Left ventricle myocardium inferior (tissue), 1 donor: ENCODE results near the gene FSCN2. TPM values are rescaled to one million over a fixed set of nuclear protein-coding genes. Genes with fewer than 3 reads are reported as not detected.
A peak's percentile ranks its signal among the peaks of the same experiment; 100 is the strongest.

Source experiments
- DNase-seq: peaks from one replicate; pipeline ENCODE4 v3.0.0-alpha.2; 2020
- H3K27ac ChIP-seq: fragments of 200-600 bp; replicated peaks from 2 replicates; pipeline ENCODE4 v1.8.0; 2021
- H3K27me3 ChIP-seq: fragments of 200-600 bp; 2 replicates; pipeline ENCODE4 v1.8.0; 2021; ENCODE audit warnings: low read depth
- H3K36me3 ChIP-seq: fragments of 200-600 bp; 2 replicates; pipeline ENCODE4 v1.8.0; 2021
- H3K4me1 ChIP-seq: fragments of 200-600 bp; 2 replicates; pipeline ENCODE4 v1.8.0; 2021
- H3K4me3 ChIP-seq: fragments of 200-600 bp; 2 replicates; pipeline ENCODE4 v1.8.0; 2021; ENCODE audit warnings: mild to moderate bottlenecking, moderate library complexity
- H3K9me3 ChIP-seq: fragments of 200-600 bp; replicated peaks from 2 replicates; pipeline ENCODE4 v1.8.0; 2021
- CTCF ChIP-seq: fragments of 200-600 bp; IDR thresholded peaks from 2 replicates; pipeline ENCODE4 v1.8.0; 2021; ENCODE audit warnings: antibody characterized with exemption, mild to moderate bottlenecking, borderline replicate concordance
- intact Hi-C: fragments of 100-400 bp; cut with micrococcal nuclease; formaldehyde crosslinking; loops from one replicate; pipeline ENCODE4 v1.11.0; 2022
- total RNA-seq: library from RNA; stranded (reverse); fragmentation: NEBNext Ultra II Directional; extraction: Animal tissue kit (Norgen Biotek cat#: 25700); gene quantifications from one replicate; pipeline ENCODE4 v1.2.1, GENCODE V29; 2021
- donor health status: DM: no; HTN: yes; CAD: no; lungs with severe emphysema.

The FSCN2 gene
- total RNA-seq, 1 donor from 2014 or later, result 0.38 TPM

DNA sequence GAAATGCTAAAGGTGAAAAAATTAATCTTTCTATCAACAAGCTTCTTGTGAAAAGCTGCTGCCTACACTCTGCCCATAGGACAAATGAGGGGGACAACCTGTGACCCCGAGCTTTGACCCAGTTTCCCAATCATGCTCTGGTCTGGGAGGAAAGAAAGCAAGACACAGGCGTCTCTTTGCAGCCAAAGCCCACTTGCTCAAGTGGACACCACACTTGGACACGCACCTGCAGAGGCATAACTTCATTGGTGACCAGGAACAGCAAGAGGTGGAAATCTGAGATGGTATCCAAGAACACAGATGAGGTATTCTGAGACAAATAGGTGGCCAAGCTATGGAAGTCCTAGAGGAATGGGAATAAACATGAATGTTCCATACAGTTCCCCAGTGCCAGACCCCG, 39.0 kb downstream of the FSCN2 start:
- peaks cover 27% of the 10 kb centered on the region for H3K4me1 ChIP-seq
- no peak for DNase-seq
- H3K27me3 ChIP-seq, result no peaks in the 10 kb centered on the region
- TF ChIP-seq CTCF, result no peak
- H3K9me3 ChIP-seq, result no peaks in the 10 kb centered on the region
- intact Hi-C loops, result no loop called here
- H3K36me3 ChIP-seq, result peaks cover 97% of the 10 kb centered on the region
- H3K27ac ChIP-seq, result peak overlapping the region; percentile 76
- H3K4me3 ChIP-seq, result peak overlapping the region; percentile 33

GRCh38 chr17:81568416-81568815, 40.2 kb downstream of the FSCN2 start:
- H3K27ac ChIP-seq, result no peak overlapping the region
- DNase-seq, result no peak
- TF ChIP-seq CTCF, result no peak
- H3K9me3 ChIP-seq, result no peaks in the 10 kb centered on the region
- H3K36me3 ChIP-seq, result peaks cover 95% of the 10 kb centered on the region
- H3K27me3 ChIP-seq, result no peaks in the 10 kb centered on the region
- no peak overlapping the region for H3K4me3 ChIP-seq
- intact Hi-C loops, result no loop called here
- peaks cover 27% of the 10 kb centered on the region for H3K4me1 ChIP-seq

DNA sequence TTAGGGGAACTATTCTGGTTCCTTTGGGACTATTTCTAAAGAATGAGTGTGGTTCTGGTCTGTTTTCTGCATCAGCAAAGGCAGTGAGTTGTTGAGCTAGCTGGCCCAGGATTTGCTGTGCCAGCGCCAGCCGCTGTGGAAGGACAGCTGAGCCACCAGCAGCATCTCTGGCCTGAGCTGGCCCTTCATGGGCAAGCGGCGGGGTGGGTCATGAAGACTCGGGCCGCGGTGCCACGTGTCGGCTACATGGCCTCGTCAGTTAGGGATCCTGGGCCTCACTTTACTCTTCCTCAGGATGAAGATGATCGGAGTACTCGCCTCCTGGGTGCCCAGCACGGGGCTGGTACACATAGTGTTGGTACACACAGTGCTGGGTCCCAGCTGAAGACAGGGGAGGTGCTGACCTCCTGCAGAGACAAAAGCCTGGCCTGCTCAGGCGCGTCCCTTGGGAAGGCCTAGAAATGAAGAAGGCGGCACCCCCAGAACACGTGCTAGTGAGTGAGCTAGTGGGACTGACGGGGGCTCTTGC, 41.9 kb downstream of the FSCN2 start:
- TF ChIP-seq CTCF, result no peak
- H3K36me3 ChIP-seq, result peaks cover 86% of the 10 kb centered on the region
- intact Hi-C loops, result no loop called here
- peaks cover 27% of the 10 kb centered on the region for H3K4me1 ChIP-seq
- no peak overlapping the region for H3K4me3 ChIP-seq
- no peak overlapping the region for H3K27ac ChIP-seq
- no peaks in the 10 kb centered on the region for H3K9me3 ChIP-seq
- no peak for DNase-seq
- no peaks in the 10 kb centered on the region for H3K27me3 ChIP-seq

DNA sequence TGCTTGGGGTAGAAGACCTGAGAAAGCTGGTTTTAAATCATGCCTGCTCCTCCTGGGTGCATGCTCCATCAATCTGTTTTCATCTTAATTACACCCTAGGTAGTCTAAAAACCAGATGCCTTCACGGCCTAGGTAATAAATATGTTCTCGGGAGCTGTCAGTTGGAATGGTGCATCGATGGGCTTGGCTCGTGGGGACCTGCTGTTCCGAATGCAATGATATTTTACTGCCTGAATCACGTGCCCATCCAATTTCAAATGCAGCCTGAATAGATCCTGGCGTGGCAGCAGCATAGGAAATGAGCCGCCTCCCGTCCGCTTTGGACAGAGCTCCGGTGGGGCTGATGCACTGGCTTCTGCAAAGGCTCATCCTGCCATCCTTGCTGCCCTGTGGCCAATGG, 42.8 kb downstream of the FSCN2 start:
- no peak for DNase-seq
- Histone ChIP-seq H3K27me3 (no peaks in the 10 kb centered on the region), H3K27ac (no peak overlapping the region), H3K4me3 (no peak overlapping the region), H3K4me1 (peaks cover 23% of the 10 kb centered on the region), H3K36me3 (peaks cover 86% of the 10 kb centered on the region), H3K9me3 (no peaks in the 10 kb centered on the region)
- intact Hi-C loops, result no loop called here
- TF ChIP-seq CTCF, result no peak

DNA sequence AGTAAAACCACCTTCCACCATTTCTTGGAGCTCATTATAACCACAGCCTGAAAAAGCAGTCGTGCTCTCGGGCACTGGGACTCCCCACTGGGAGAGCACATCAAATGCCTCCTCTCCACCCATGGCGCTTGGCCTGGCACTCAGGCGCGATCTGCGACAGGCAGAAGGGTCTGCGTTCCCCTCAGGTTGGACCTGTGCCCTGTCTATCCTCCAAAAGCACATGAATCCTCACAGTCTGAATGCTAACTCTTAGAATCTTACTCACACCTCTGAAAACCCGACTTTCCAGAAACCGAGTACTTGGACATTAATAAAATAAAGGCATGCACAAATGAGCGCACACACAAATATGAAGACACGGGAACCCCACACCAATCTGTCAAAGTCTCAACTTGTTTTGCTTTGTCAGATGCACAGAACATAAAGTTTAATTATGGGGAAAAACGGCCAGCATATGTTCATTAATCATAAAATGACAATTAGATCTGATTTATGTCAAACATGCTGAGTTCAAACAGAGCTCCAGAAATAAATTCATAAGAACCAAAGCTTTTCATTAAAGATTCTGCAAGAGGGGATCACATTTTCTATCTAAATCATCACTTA, 44.5 kb downstream of the FSCN2 start:
- TF ChIP-seq CTCF, result no peak
- intact Hi-C loops, result no loop called here
- Histone ChIP-seq H3K9me3 (no peaks in the 10 kb centered on the region), H3K27me3 (no peaks in the 10 kb centered on the region), H3K4me1 (peaks cover 23% of the 10 kb centered on the region), H3K4me3 (no peak overlapping the region), H3K36me3 (peaks cover 80% of the 10 kb centered on the region), H3K27ac (no peak overlapping the region)
- no peak for DNase-seq
